Calu3 (cell line): ENCODE data around the gene AFAP1. TPM values are rescaled to one million over a fixed set of nuclear protein-coding genes. Genes with fewer than 3 reads are reported as not detected.

ENCODE experiments used
- BruUV-seq: library from RNA; stranded (reverse); fragments of 400-500 nt; replicated peaks from 2 replicates; lab custom pipeline; 2021; lab: Mats Ljungman, UMichigan
- CTCF ChIA-PET: fragments of 300-600 bp; sonication (Branson Sonifier 250); formaldehyde crosslinking; loops from one replicate; lab custom pipeline; 2022; ENCODE audit warnings: antibody characterized with exemption; lab: Charles Lee
- DNase-seq: peaks from one replicate; pipeline ENCODE4 v3.0.0; 2022
- H3K27ac Mint-ChIP-seq: one replicate; pipeline ENCODE4 v1.8.0; 2022; ENCODE audit warnings: mixed read lengths; ENCODE audit not compliant: unreplicated experiment
- H3K27me3 Mint-ChIP-seq: one replicate; pipeline ENCODE4 v1.8.0; 2022; ENCODE audit warnings: mixed read lengths; ENCODE audit not compliant: unreplicated experiment
- H3K36me3 Mint-ChIP-seq: one replicate; pipeline ENCODE4 v1.8.0; 2022; ENCODE audit warnings: mild to moderate bottlenecking, moderate library complexity, mixed read lengths; ENCODE audit not compliant: insufficient read depth, unreplicated experiment
- H3K4me1 Mint-ChIP-seq: one replicate; pipeline ENCODE4 v1.8.0; 2022; ENCODE audit warnings: mild to moderate bottlenecking, low read depth, mixed read lengths; ENCODE audit not compliant: unreplicated experiment
- H3K4me3 Mint-ChIP-seq: one replicate; pipeline ENCODE4 v1.8.0; 2022; ENCODE audit warnings: mild to moderate bottlenecking, low read depth, moderate library complexity, mixed read lengths; ENCODE audit not compliant: unreplicated experiment
- H3K9me3 Mint-ChIP-seq: one replicate; pipeline ENCODE4 v1.8.0; 2022; ENCODE audit warnings: low read depth, mixed read lengths; ENCODE audit not compliant: unreplicated experiment
- intact Hi-C: fragments of 100-400 bp; cut with micrococcal nuclease; formaldehyde crosslinking; loops from one replicate; pipeline ENCODE4 v1.10.0; 2022; ENCODE audit not compliant: unreplicated experiment
- total RNA-seq: library from RNA; stranded (reverse); gene quantifications from 2 replicates; pipeline ENCODE4 v1.2.3, GENCODE V29; 2022
- TF ChIP-seq, protein P1 (sequence below): fragments of 200-600 bp; IDR thresholded peaks from one replicate; pipeline ENCODE4 v1.8.0; 2022; ENCODE audit warnings: antibody characterized with exemption; ENCODE audit not compliant: unreplicated experiment

AFAP1 gene
- total RNA-seq, 1 experiment from 2014 or later: 40.1 TPM

DNA sequence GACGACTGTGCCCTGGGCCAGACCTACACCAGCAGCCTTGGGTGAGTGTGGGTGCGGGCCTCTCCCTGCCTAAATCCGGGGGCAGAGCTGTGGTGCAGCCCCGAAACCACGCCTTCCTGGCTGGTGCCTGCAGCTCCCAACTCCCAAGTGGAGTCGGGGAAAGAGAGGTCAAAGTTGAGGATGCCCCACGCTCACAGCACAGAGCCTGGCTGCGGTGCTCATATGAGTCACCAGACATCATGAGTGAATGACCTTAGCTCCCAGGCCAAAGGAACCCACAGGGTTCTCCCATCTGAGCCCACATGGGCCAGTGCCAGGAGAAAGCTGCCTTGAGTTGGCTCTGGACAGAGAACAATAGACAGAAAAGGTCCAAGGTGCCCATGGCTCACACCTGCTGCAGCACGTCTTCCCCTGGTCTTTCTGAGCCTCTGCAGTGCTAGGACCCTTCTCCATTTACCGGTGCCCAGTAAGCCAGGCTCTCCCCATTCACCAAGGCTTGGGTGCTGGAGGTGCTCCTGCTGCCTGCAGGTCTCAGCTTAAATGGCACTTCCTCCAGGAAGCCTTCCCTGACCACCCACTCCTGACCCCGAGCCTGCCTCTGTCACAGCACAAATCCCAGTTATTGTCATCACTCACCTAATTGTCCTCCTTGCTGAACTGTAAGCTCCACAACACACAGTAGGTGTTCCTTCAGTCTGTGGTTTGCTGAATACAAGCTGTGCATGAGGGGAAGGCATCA lies 224.2 kb downstream of the AFAP1 start:
- H3K9me3 Mint-ChIP-seq: no peaks in the 10 kb centered on the region
- CTCF ChIA-PET: no interaction called here
- H3K27ac Mint-ChIP-seq: no peak overlapping the region
- TF ChIP-seq, protein P1, sequence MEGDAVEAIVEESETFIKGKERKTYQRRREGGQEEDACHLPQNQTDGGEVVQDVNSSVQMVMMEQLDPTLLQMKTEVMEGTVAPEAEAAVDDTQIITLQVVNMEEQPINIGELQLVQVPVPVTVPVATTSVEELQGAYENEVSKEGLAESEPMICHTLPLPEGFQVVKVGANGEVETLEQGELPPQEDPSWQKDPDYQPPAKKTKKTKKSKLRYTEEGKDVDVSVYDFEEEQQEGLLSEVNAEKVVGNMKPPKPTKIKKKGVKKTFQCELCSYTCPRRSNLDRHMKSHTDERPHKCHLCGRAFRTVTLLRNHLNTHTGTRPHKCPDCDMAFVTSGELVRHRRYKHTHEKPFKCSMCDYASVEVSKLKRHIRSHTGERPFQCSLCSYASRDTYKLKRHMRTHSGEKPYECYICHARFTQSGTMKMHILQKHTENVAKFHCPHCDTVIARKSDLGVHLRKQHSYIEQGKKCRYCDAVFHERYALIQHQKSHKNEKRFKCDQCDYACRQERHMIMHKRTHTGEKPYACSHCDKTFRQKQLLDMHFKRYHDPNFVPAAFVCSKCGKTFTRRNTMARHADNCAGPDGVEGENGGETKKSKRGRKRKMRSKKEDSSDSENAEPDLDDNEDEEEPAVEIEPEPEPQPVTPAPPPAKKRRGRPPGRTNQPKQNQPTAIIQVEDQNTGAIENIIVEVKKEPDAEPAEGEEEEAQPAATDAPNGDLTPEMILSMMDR: no peak
- no peaks in the 10 kb centered on the region for H3K36me3 Mint-ChIP-seq
- H3K4me1 Mint-ChIP-seq: no peaks in the 10 kb centered on the region
- intact Hi-C loops: loop anchor here (5.0 kb wide), 1 partner anchor 518 kb away; no protein-coding TSS in a partner anchor
- H3K27me3 Mint-ChIP-seq: peaks cover 60% of the 10 kb centered on the region
- BruUV-seq: no TSS peak
- no peak for DNase-seq
- no peak overlapping the region for H3K4me3 Mint-ChIP-seq

DNA sequence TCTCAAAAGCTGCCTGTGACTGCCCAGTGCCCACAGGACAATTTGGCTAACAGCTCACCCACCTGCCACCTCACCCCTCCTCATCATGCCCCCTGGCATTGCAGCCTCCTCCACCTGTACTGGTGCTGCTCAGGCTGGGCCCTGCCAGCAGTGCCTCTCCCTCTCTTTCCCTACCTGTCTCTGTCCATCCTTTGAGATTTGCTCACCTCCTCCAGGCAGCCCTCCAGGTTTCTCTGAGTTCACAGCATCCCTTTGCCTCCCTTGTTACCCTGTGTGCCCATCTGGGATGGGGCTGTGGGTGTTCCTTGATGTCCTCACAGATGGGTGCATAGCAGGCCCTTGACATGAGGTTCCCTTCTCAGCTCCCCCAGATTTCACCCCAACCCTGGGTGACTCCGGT lies 224.9 kb downstream of the AFAP1 start:
- Mint-ChIP-seq H3K9me3 (no peaks in the 10 kb centered on the region), H3K27ac (no peak overlapping the region), H3K4me1 (no peaks in the 10 kb centered on the region), H3K27me3 (peaks cover 53% of the 10 kb centered on the region), H3K4me3 (no peak overlapping the region), H3K36me3 (no peaks in the 10 kb centered on the region)
- DNase-seq: no peak
- BruUV-seq: no TSS peak
- CTCF ChIA-PET: interaction anchor here (0.6 kb wide), 1 partner anchor 1748 kb away, joined by 3 read pairs; no protein-coding TSS in a partner anchor
- intact Hi-C loops: loop anchor here (5.0 kb wide), 1 partner anchor 517 kb away; no protein-coding TSS in a partner anchor
- TF ChIP-seq, protein P1: no peak

DNA sequence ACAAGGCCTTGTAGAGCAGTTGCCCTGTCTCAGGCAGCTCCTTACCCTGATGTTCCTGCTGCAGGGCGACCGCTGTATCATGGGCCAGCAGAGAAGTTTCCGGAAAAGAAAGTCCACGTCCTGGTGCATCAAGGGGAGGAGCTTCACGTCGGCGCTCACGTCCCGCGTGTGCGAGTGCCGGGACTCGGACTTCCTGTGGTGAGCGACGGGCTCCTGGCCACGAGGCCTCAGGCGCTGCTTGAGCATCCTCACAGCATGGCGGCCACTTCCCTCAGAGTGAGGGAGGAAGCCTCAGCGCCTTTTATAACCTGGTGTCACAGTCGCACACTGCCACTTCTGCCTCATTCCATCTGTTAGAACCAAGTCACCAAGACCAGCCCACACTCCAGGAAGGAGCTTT lies 225.5 kb downstream of the AFAP1 start:
- H3K27me3 Mint-ChIP-seq: peaks cover 48% of the 10 kb centered on the region
- no peak overlapping the region for H3K4me3 Mint-ChIP-seq
- DNase-seq: no peak
- H3K27ac Mint-ChIP-seq: no peak overlapping the region
- H3K4me1 Mint-ChIP-seq: no peaks in the 10 kb centered on the region
- TF ChIP-seq, protein P1: no peak
- CTCF ChIA-PET: interaction anchor here (0.6 kb wide), 2 partner anchors 73 to 1747 kb away, joined by 3 read pairs; no protein-coding TSS in a partner anchor
- intact Hi-C loops: no loop called here
- H3K9me3 Mint-ChIP-seq: no peaks in the 10 kb centered on the region
- BruUV-seq: no TSS peak
- H3K36me3 Mint-ChIP-seq: no peaks in the 10 kb centered on the region

DNA sequence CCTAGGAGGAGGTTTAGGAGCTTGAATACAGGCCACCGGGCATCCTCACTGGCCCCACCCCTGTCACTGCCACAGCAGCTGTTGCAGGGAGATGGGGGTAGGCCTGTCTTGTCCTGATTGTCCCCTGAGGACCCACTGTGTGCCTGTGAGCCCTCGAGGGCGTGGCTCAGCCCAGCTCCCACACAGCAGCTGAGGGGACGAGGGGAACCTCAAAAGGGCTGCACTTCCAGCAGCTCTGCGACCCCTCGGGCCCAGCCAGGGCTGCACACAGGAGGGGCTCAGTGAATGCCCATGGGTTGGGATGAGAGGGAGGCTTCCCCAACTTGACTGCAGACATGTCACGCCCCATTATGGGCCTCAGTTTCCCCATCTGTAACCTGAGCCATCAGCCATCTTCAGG lies 225.9 kb downstream of the AFAP1 start:
- no peak for DNase-seq
- intact Hi-C loops: no loop called here
- peaks cover 44% of the 10 kb centered on the region for H3K27me3 Mint-ChIP-seq
- H3K9me3 Mint-ChIP-seq: no peaks in the 10 kb centered on the region
- TF ChIP-seq, protein P1: no peak
- BruUV-seq: no TSS peak
- H3K4me3 Mint-ChIP-seq: no peak overlapping the region
- CTCF ChIA-PET: interaction anchor here (0.6 kb wide), 1 partner anchor 73 kb away, joined by 3 read pairs; no protein-coding TSS in a partner anchor
- no peaks in the 10 kb centered on the region for H3K36me3 Mint-ChIP-seq
- no peak overlapping the region for H3K27ac Mint-ChIP-seq
- H3K4me1 Mint-ChIP-seq: no peaks in the 10 kb centered on the region
